ENCODE data around the gene UBE2E2.

Gene UBE2E2

GRCh38 chr3:23253214-23253613 is 50.1 kb downstream of the UBE2E2 start:
- TF ChIP-seq TAF1 (IDR thresholded peaks at IDR 0.05; ENCODE audit: borderline replicate concordance, insufficient read depth, low read length) (no peak), FOXP2 (optimal IDR thresholded peaks at IDR 0.05; ENCODE audit: borderline replicate concordance, extremely low read depth, extremely low read length, insufficient read depth) (no peak), POLR2AphosphoS5 (IDR thresholded peaks at IDR 0.05; ENCODE audit: low read depth, low read length) (no peak), REST (IDR thresholded peaks at IDR 0.05; ENCODE audit: insufficient read depth in 1 of 2, low read depth in 2 of 2, low read length in 2 of 2) (no peak), SIN3A (IDR thresholded peaks at IDR 0.05; ENCODE audit: borderline replicate concordance, insufficient read depth, low read length) (no peak)

GRCh38 chr3:23254282-23254681 is 51.2 kb downstream of the UBE2E2 start:
- TF ChIP-seq POLR2AphosphoS5 (IDR thresholded peaks at IDR 0.05; ENCODE audit: low read depth, low read length): no peak
- TF ChIP-seq REST (IDR thresholded peaks at IDR 0.05; ENCODE audit: insufficient read depth in 1 of 2, low read depth in 2 of 2, low read length in 2 of 2): no peak
- TF ChIP-seq SIN3A (IDR thresholded peaks at IDR 0.05; ENCODE audit: borderline replicate concordance, insufficient read depth, low read length): no peak
- no peak for TF ChIP-seq FOXP2 (optimal IDR thresholded peaks at IDR 0.05; ENCODE audit: borderline replicate concordance, extremely low read depth, extremely low read length, insufficient read depth)
- no peak for TF ChIP-seq TAF1 (IDR thresholded peaks at IDR 0.05; ENCODE audit: borderline replicate concordance, insufficient read depth, low read length)

GRCh38 chr3:23254835-23255234 is 51.7 kb downstream of the UBE2E2 start:
- TF ChIP-seq REST (IDR thresholded peaks at IDR 0.05; ENCODE audit: insufficient read depth in 1 of 2, low read depth in 2 of 2, low read length in 2 of 2): no peak
- TF ChIP-seq POLR2AphosphoS5 (IDR thresholded peaks at IDR 0.05; ENCODE audit: low read depth, low read length): no peak
- no peak for TF ChIP-seq FOXP2 (optimal IDR thresholded peaks at IDR 0.05; ENCODE audit: borderline replicate concordance, extremely low read depth, extremely low read length, insufficient read depth)
- TF ChIP-seq TAF1 (IDR thresholded peaks at IDR 0.05; ENCODE audit: borderline replicate concordance, insufficient read depth, low read length): no peak
- no peak for TF ChIP-seq SIN3A (IDR thresholded peaks at IDR 0.05; ENCODE audit: borderline replicate concordance, insufficient read depth, low read length)

GRCh38 chr3:23256741-23257435 is 53.8 kb downstream of the UBE2E2 start:
- TF ChIP-seq FOXP2 (optimal IDR thresholded peaks at IDR 0.05; ENCODE audit: borderline replicate concordance, extremely low read depth, extremely low read length, insufficient read depth) (no peak), REST (IDR thresholded peaks at IDR 0.05; ENCODE audit: insufficient read depth in 1 of 2, low read depth in 2 of 2, low read length in 2 of 2) (no peak), TAF1 (IDR thresholded peaks at IDR 0.05; ENCODE audit: borderline replicate concordance, insufficient read depth, low read length) (no peak), POLR2AphosphoS5 (IDR thresholded peaks at IDR 0.05; ENCODE audit: low read depth, low read length) (no peak), SIN3A (IDR thresholded peaks at IDR 0.05; ENCODE audit: borderline replicate concordance, insufficient read depth, low read length) (no peak)
